ENCODE data around the gene SULT2B1. TPM values are rescaled to one million over a fixed set of nuclear protein-coding genes. Genes with fewer than 3 reads are reported as not detected.

Gene SULT2B1
- total RNA-seq, 2 experiments from 2014 or later, result not detected

DNA sequence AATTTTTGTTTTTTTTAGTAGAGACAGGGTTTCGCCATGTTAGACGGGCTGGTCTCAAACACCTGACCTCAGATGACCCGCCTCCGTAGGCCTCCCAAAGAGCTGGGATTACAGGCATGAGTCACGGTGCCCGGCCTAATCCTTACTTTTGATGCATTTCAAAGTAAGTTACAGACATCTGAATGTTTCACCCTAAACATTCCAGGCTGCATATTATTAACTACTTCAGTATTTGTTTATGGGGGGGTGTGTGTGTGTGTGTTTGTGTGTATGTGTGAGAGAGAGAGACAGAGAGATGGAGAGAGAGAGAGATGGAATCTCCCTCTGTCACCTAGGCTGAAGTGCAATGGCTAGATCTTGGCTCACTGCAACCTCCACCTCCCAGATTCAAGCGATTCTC, 13.1 kb downstream of the SULT2B1 start:
- no peak overlapping the region for H3K4me3 Mint-ChIP-seq
- no peak for DNase-seq
- no peak overlapping the region for H3K27ac Mint-ChIP-seq
- no peaks in the 10 kb centered on the region for H3K36me3 Mint-ChIP-seq (ENCODE audit: low read depth)
- no peaks in the 10 kb centered on the region for H3K9me3 Mint-ChIP-seq
- TF ChIP-seq, protein P1, sequence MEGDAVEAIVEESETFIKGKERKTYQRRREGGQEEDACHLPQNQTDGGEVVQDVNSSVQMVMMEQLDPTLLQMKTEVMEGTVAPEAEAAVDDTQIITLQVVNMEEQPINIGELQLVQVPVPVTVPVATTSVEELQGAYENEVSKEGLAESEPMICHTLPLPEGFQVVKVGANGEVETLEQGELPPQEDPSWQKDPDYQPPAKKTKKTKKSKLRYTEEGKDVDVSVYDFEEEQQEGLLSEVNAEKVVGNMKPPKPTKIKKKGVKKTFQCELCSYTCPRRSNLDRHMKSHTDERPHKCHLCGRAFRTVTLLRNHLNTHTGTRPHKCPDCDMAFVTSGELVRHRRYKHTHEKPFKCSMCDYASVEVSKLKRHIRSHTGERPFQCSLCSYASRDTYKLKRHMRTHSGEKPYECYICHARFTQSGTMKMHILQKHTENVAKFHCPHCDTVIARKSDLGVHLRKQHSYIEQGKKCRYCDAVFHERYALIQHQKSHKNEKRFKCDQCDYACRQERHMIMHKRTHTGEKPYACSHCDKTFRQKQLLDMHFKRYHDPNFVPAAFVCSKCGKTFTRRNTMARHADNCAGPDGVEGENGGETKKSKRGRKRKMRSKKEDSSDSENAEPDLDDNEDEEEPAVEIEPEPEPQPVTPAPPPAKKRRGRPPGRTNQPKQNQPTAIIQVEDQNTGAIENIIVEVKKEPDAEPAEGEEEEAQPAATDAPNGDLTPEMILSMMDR (IDR thresholded peaks at IDR 0.05), result no peak
- peaks cover under 1% of the 10 kb centered on the region for H3K27me3 Mint-ChIP-seq
- intact Hi-C loops (cut with micrococcal nuclease), result no loop called here
- no peaks in the 10 kb centered on the region for H3K4me1 Mint-ChIP-seq (ENCODE audit: low read depth)
- ChIA-PET CTCF (interaction anchor here (1.8 kb wide), 1 partner anchor 75 kb away, joined by 7 read pairs; no protein-coding TSS in a partner anchor), POLR2A (no interaction called here)
- ATAC-seq, result no peak

DNA sequence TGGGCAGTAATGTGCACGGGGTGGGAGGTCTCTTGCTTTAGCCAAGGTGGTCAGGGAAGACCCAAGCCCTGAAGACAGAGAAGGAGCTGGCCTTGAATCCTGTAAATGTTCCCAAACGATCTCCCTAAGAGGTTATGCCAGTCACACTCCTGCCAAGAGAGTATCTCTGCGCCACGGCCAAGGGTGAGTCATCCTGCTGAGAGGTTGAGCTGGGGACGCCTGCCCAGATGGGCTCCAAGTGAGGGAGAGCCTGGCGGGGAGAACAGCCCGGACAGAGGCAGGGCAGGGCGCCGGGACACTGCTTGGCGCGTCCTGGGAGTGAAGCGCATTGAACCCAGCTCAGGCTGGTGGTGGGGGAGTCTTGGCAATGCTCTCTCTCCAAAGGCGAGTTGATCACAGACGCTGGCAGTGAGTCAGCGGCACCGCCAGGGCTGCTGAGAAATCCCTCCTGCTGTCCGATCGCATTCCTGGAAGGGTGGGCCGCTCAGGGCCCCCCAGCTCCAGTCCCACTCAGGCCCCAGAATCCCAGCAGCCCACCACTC, 16.4 kb downstream of the SULT2B1 start:
- Mint-ChIP-seq H3K9me3 (no peaks in the 10 kb centered on the region), H3K36me3 (ENCODE audit: low read depth) (no peaks in the 10 kb centered on the region), H3K4me1 (ENCODE audit: low read depth) (no peaks in the 10 kb centered on the region), H3K27me3 (no peaks in the 10 kb centered on the region), H3K27ac (no peak overlapping the region), H3K4me3 (no peak overlapping the region)
- ATAC-seq (no peak), DNase-seq (no peak)
- CTCF ChIA-PET, result interaction anchor here (0.7 to 1.1 kb wide), 4 partner anchors 16 to 277 kb away, joined by 3 to 4 read pairs (median 3); no protein-coding TSS in a partner anchor
- intact Hi-C loops (cut with micrococcal nuclease), result no loop called here
- TF ChIP-seq, protein P1 (IDR thresholded peaks at IDR 0.05), result no peak
- POLR2A ChIA-PET, result interaction anchor here (1.5 kb wide), 1 partner anchor 49 kb away, joined by 3 read pairs; no protein-coding TSS in a partner anchor

DNA sequence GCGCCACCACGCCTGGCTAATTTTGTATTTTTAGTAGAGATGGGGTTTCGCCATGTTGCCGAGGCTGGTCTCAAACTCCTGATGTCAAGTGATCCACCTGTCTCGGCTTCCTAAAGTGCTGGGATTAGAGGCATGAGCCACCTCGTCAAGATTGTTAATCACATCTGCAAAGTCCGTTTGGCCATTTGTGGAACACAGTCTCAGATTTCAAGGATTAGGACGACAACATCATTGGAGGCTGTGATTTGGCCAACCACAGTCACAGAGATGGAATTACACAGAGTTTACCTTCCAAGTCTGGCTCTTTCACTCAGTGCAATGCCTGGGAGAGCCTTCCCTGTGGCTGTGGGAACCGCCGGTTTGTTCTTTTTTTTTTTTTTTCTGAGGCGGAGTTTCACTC, 17.8 kb downstream of the SULT2B1 start:
- intact Hi-C loops (cut with micrococcal nuclease), result no loop called here
- Mint-ChIP-seq H3K36me3 (ENCODE audit: low read depth) (no peaks in the 10 kb centered on the region), H3K9me3 (no peaks in the 10 kb centered on the region), H3K4me1 (ENCODE audit: low read depth) (no peaks in the 10 kb centered on the region), H3K4me3 (no peak overlapping the region), H3K27ac (no peak overlapping the region), H3K27me3 (no peaks in the 10 kb centered on the region)
- DNase-seq (no peak), ATAC-seq (no peak)
- CTCF ChIA-PET, result interaction anchor here (0.7 kb wide), 1 partner anchor 16 kb away, joined by 3 read pairs; no protein-coding TSS in a partner anchor
- POLR2A ChIA-PET, result no interaction called here
- TF ChIP-seq, protein P1 (IDR thresholded peaks at IDR 0.05), result no peak

DNA sequence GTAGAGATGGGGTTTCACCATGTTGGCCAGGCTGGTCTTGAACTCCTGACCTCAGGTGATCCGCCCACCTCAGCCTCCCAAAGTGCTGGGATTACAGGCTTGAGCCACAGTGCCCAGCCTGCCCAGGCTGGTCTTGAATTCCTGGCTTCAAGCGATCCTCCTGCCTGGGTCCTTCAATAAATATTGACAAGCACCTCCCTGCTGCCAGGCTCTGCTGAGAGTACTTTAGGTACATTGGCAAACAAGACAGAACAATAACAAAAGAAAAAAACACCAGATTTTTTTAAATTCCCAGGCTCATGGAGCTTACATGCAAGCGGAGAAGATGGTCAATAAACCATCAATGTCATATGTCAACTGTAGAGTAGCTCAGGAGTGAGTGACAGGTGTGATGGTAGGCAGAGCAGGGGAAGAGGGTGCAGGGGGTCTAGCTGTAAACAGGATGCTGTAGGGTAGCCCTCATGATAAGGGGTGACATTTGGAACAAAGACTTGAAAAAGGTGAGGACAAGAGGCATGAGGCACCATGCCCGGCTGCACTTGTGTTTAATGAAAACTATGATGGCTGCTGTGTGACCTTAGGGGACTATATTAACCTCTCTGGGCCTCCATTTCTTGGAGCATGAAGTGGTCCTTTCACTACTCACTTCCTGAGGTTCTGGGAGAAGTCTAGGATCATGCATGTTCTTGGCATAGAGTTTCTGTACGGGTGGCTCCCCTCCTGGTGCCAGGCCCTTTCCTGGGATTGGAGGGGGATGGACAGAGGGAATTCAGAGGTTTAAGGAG, 19.6 kb downstream of the SULT2B1 start:
- no peaks in the 10 kb centered on the region for H3K4me1 Mint-ChIP-seq (ENCODE audit: low read depth)
- no peak overlapping the region for H3K4me3 Mint-ChIP-seq
- TF ChIP-seq, protein P1 (IDR thresholded peaks at IDR 0.05), result no peak
- no peak overlapping the region for H3K27ac Mint-ChIP-seq
- H3K36me3 Mint-ChIP-seq (ENCODE audit: low read depth), result no peaks in the 10 kb centered on the region
- ChIA-PET CTCF (interaction anchor here (0.6 to 1.5 kb wide), 3 partner anchors 13 to 82 kb away, joined by 3 read pairs; no protein-coding TSS in a partner anchor), POLR2A (interaction anchor here (0.6 kb wide), 2 partner anchors 45 to 65 kb away, joined by 3 read pairs; no protein-coding TSS in a partner anchor)
- no peak for ATAC-seq
- H3K9me3 Mint-ChIP-seq, result no peaks in the 10 kb centered on the region
- DNase-seq, result no peak
- H3K27me3 Mint-ChIP-seq, result no peaks in the 10 kb centered on the region
- intact Hi-C loops (cut with micrococcal nuclease), result no loop called here

DNA sequence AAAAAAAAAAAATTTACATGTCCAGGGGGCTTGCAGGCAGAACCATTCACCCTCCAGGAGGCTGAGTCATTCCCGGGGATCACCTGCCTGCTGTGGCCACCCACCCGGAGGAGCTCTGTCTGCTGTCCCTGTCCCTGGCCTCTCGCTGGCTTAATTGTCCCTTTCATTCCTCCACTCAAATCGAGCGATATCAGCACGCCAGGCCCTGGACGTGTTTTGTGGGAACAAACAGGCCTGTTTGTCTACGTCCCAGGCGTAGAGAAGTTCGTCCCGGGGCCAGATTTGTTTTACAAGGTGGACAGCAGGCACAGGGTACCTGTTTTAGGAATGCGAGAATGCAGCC, 21.2 kb downstream of the SULT2B1 start:
- CTCF ChIA-PET, result interaction anchor here (0.7 kb wide), 1 partner anchor 312 kb away, joined by 3 read pairs; no protein-coding TSS in a partner anchor
- TF ChIP-seq, protein P1 (IDR thresholded peaks at IDR 0.05), result no peak
- Mint-ChIP-seq H3K9me3 (no peaks in the 10 kb centered on the region), H3K27me3 (no peaks in the 10 kb centered on the region), H3K27ac (no peak overlapping the region), H3K4me1 (ENCODE audit: low read depth) (no peaks in the 10 kb centered on the region), H3K36me3 (ENCODE audit: low read depth) (no peaks in the 10 kb centered on the region), H3K4me3 (no peak overlapping the region)
- no peak for DNase-seq
- POLR2A ChIA-PET, result no interaction called here
- intact Hi-C loops (cut with micrococcal nuclease), result no loop called here
- ATAC-seq, result no peak

Measured in activated CD8-positive, alpha-beta T cell treated with anti-CD3 and anti-CD28 coated beads for 36 hours (primary cell).